ENCODE measurements around the gene CRY2.
"Not testable (repeated sequence)": the region's sequence is repeated elsewhere in the genome, so short reads cannot be mapped to it uniquely, and the experiment has no call there.

Gene CRY2

DNA sequence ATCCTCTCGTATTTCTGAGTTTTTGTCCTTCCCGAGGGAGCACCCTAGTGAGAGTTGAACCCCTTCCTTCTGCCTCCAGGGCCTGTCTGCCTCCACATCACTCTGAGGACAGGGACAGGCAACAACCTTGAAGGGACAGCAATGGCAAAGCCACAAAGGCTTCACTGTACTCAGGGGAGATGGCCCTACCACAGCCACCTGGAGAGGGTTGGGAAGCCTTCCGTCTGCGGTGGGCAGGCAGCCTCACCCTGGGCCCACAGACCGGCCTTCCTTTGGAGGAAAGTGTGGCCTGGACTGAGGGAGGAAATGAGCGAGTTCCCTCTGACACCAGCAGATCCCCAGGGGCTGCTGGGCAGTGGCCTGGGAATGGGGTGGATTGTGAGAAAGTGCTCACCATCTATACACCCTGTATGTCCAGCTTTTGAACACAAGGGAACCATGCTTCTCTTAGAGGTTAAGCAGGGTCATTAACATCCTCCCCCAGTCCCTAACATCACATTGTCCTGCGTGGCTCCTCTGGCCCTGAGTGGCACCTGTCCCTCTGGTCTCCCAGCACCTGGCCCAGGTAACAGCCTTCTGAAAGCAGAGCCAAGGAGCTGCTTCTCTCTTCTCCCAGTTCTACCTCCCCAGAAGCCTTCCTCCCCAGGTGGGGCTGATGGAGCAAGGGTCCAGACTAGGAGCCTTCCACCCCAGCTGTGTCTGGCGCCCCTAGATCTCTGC is 35.5 kb upstream of the CRY2 start:
- DNase-seq: no peak

DNA sequence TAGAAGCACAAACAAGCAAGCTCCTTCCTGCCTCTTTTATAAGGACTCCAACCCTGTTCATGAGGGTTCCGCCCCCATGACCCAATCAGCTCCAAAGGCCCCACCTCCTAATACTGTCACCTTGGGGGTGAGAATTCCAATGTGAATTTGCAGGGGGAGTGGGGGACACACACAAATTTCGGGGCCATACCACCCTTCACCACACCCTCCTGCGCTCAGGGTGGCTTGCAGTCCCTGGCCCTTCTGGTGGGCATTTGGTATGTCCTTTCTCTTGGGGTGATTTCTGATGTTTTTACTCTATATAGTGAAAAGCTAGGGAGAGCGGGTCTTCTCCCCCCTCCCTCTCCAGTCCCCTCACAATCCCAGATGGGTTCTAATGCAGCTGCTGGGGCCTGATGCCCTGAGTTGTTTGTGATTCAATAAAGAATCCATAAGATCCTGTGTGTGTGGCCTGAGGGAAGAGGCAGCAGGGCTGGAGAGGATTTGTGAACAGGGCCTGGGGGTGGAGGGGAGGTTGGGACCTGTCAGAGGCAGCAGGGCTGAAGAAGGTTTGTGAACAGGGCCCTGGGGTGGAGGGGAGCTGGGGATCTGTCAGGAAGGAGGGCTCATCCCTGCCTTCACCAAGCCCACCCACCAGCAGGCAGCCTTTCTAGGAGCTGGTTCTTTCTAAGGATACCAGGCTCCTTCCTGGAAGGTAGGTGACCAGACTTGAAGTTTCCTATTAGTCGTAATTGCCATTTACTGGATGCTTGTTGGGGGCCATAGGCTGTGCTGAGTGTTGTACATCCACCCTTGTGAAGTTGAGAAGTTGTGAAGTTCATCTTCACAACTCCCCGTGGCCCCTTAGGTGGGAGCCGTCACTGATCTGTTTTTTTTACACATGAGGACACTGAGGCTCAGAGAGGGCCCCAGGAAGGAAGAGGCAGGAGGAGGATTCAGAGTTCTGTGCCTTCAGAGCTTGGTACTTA is 34.4 kb upstream of the CRY2 start:
- DNase-seq: no peak

DNA sequence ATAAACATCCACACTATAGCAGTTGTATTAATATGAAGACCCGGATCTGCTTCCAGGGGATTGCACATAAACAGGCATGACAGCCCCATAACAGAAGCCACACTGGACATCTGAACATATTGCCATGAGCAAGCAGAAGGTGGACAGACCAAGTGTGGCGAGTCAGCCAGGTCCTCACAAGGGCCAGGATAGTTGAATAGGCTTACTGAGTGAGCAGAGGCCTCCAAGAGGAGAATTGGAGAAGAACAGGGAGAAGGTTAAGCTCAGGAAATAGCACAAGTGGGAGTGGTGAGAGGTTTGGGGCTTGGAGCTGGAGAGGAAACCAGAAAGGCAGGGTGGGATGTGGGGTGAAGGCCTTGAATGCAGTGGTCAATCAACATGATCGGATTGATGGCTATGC is 31.5 kb upstream of the CRY2 start:
- no peak for DNase-seq

DNA sequence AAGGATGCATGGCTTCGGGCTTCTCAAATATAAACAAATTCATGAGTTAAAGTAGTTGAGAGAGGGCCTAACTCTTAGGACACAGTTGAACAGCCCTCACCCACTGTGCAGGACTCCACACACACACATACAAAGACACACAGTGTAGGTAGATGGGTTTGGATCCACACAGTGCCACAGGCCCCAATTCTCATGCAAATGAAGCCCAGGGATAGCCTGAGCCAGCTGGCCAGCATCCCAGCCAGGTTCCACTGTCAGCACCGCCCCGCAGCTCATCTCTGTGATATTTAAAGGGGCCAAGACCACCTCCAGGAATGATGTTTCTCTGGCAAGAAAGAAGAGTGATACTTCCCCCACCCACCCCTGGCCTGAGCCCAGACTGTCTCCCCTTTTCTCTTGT is 30.7 kb upstream of the CRY2 start:
- no peak for DNase-seq

DNA sequence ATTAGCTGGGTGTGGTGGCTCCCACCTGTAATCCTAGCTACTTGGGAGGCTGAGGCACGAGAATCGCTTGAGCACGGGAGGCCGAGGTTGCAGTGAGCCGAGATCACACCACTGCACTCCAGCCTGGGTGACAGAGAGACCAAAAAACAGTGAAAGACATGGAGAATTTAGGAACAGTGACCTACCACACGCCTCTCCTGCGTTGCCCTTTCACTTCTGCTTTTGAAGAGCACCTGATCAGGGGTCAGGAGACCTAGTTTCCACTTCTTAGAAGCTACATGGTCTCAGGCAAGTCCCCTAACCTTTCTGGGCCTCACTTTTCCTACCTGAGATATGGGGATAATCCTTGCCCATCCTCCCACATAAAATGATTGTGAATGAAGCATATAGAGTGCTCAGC is 30.1 kb upstream of the CRY2 start:
- no peak for DNase-seq

DNA sequence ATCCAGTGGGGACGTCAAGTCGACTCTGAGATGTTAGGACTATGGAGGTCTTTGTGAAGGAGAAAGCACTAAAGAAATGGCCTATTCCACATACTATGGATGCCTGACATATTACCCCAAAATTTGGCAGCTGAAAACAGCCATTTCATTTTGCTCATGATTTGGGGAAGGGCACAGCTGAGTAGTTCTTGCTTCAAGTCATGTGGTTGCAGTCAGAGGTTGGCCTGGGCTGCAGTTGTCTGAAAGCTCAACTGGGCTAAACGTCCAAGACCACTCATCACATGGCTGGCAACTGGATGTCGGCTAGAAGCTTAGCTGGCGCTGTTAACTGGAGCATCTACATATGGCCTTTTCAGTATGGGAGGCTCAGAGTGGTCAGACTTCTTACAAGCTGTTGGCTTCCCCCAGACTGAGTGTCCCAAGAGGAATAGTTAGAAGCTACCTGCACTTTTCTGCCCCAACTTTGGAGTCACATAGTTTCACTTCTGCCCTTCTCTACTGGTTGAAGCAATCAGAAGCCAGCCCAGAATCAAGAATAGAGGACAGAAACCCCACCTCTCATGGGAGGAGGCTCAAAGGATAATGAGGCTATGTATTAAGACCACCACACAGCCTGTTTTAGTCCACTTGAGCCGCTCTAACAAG is 28.2 kb upstream of the CRY2 start:
- no peak for DNase-seq

DNA sequence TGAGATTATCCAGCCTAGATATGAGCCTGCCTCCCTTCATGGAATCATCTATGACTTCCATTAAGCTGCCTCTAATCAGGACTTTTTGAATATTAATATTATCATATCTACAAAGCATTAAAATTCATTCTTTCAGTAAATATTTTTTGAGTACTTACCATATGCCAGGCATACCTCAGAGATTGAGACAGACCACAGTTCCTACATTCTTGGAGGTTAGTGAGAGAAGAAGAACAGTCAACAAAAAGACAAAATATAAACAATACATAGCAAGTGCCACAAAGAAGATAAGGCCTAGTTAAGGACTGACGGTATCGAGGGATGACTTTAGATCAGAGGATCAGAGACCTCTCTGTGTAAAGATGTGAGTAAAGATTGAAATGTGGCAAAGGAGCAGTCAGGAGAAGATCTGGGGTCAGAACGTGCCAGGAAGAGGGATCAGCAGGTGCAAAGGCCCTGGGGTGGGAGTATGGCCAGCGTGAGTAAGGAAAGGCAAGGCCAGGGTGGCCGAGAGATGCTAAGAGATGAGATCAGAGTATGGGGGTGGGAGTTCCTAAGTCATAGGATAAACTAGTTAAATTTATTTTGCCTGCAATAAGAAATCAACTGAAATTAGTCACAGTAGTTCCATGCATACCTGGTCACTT is 26.9 kb upstream of the CRY2 start:
- DNase-seq: no peak

DNA sequence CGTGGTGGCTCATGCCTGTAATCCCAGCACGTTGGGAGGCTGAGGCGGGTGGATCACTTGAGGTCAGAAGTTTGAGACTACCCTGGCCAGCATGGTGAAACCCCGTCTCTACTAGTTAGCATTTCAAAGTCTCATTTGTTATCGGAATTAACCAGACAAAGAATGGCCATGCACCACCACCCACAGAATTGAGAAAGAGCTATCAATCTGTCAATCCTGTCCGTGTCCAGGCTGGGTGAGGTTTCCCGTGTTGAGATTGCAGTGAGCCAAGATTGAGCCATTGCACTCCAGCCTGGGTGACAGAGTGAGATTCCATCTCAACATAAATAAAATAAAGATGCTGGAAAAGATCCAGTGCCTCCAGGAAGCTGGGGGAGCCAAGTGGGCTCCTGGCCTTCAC is 20.8 kb upstream of the CRY2 start:
- DNase-seq: not testable (repeated sequence)

DNA sequence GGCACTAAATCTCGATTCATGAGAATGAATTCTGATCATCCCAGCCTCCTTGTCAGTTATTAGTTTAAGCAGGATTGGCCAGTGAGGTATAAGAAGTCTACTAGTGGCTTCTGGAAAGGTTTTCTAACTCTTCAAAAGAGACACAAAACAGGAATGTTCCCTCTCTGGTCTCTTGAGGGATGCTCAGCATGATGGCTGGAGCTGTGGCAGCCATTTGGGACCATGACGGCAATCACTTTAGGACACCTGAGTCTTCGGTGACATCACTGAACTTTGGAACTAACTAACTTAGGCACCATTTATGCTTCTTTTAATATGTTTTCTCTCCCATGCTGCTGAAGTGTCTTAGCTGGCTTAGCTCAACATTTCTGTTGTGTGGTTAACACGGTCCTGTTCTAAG is 20.2 kb upstream of the CRY2 start:
- no peak for DNase-seq

DNA sequence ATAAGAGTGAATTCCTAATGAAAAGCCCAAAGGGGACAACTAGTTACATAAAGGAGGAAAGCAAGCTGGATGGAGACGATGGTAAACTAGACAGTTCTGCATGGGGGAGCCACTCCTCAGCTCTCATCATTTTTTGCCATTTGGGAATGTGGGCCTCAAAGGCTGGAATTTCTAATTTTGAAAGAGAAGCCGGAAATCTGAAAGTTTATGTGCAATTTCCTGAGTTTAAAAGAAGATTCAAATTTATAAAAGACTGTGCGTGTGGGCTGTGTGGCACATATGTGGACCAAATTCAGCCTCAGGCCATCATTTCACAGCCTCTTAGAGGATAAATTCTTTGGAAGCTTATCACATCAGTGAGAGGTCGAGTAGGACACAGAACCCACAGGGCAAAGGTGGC is 18.3 kb upstream of the CRY2 start:
- DNase-seq: no peak

DNA sequence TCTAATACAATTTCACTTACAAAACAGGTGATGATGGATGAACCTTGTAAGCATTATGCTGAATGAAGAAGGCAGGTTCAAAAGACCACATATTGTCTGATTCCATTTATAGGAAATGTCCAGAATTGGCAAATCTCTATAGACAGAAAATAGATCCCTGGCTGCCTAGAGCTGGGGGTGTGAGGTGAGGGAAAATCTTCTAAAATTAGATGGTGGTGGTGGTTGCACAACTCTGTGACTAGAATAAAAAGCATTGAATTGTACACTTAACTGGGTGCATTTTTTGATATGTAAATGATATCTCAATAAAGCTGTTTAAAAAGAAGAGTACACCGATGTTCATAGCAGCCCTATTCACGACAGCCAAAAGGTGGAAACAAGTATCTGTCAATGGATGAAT is 16.7 kb upstream of the CRY2 start:
- DNase-seq: no peak

DNA sequence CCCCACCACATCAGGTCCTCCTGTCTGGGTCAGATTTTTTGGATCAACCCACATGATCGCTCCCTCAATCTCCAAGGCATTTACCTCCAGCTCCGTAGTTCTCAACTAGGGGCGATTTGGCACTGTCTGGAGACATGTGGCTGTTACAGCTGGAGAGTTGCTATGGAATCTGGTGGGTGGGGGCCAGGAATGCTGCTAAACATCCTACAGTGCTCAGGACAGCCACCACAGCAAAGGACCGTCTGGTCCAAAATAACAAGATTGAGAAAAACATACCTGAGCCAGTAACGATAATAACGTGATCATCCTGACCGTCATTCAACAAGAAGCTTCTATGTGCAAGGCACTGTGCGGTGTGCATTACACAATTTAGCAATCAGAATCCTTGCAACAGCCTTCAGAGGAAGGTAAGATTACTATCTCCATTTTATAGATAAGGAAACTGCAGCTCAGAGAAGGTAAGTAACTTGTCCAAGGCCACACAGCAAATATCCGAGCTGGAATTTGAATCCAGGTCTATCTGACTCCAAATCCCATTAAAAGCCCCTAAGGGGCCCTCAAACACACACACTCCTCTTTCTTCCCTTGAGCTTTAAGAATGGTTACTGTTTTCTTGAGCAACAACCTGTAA is 14.3 kb upstream of the CRY2 start:
- no peak for DNase-seq

DNA sequence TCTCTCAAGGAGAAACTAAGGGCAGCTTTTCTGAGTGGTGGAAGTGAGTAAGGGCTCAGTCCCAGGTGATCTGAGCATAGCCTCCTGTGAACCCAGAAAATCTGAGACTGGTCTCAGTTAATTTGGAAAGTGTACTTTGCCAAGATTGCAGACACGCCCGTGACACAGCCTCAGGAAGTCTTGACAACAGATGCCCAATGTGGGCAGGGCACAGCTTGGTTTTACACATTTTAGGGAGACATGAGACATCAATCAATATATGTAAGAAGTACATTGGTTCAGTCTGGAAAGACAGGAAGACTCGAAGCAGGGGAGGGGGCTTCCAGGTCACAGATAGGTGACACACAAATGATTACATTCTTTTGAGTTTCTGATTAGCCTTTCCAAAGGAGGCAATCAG is 13.5 kb upstream of the CRY2 start:
- DNase-seq: no peak

DNA sequence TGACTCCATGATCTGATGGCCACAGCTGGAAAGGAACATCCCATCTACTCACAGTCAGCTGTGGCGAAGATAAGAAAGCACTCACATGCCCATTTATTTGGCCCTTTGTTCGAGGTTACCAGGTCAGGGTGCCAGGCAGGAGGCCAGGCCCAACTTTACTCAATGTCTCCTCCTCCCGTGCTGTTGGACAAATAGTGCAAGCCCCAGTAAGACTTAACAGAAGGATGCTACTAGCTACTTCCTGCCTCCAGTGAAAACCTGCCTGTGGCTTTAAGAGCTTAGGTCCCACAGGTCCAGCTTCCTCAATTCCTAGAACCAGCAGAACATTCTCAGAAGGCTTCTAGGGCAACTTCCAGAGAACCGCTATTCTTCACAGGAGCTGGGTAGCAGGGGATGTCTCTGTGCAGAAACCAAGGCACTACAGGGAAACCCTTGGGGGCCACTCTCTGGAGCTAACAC is 12.9 kb upstream of the CRY2 start:
- DNase-seq: no peak

DNA sequence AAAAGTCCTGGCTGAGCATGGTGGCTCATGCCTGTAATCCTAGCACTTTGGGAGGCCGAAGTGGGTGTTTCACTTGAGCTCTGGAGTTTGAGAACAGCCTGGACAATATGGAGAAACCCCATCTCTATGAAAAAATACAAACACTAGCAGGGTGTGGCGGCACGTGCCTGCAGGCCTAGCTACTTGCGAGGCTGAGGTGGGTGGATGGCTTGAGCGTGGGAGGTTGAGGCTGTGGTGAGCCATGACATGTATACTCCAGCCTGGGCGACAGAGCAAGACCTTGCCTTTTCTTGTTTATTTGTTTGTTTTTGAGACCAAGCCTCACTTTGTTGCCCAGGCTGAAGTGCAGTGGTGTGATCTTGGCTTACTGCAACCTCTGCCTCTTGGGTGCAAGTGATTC is 8.1 kb upstream of the CRY2 start:
- DNase-seq: no peak

DNA sequence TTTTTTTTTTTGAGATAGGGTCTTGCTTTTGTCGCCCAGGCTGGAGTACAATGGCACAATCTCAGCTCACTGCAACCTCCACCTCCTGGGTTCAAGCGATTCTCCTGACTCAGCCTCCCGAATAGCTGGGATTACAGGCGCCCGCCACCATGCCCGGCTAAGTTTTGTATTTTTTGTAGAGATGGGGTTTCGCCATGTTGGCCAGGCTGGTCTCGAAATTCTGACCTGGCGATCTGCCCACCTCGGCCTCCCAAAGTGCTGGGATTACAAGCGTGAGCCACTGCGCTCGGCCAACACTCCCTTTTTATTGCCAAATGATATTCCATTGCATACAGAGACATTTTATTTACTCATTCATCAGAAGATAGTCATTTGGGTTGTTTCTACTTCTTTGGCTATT is 7.0 kb upstream of the CRY2 start:
- DNase-seq: not testable (repeated sequence)

DNA sequence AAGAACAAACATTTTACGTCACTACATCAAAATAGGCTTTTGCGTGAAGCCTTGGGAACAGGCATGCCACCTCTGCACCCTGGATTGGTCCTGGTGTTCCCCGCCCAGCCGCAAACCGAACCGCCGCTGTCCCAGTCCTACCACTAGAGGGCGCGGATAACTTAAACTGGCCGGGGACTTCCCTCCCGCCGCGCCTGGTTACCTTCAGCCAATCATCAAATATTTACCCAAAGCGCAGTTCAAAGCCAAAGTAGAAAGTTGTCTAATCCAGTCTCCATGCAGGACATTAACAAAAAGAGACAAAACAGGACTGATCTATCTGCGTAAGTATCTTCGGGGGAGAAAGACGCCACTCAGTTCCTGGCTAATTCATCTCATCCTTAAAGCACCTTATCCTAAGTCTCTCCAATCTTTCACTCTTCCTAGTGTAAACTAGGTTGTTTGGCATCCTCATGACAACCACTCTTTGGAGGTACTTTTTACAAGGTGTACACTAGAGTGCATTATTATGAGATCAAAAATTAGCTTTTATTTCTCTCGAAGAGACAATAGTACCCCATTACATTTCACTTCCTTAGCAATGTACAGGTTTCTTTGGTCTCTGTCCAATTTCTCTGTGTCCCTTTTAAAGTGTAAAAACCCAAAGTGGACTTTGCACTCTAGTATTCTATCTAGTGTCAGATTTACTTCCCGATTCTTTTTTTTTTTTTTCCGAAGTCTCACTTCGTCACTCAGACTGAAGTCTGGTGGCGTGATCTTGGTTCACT is 3.9 kb upstream of the CRY2 start:
- peak; percentile 77 to 89 for DNase-seq

DNA sequence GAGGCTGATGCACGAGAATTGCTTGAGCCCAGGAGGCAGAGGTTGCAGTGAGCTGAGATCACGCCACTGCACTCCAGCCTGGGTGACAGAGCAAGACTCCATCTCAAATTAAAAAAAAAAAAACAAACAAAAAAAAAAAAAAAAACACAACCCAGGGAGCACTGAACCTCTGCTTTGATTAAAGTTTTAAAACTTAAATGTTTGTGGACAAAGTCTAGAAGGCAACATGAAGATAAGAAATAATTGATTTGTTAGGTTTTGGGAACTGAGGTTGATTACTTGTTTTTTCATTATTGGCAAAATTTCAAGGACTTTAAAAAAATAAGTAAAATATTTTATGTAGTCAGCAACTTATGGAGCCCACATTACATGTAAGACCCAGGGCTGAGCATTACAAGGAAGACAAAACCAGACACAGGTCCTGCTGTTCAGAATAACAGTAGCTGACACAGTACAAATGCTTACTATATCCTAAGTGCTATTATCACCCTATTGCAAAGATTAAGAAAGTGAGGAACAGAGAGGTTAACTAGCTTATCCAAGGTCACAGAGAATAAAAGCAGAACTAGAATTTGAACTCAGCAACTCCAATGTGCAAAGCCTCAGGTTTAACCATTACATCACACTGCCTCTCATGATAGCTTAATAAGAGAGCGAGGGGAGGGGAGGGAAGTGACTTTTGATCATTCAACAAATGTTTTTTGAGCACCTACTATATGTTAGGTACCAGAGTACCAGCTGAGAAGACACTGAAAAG is 2.3 kb upstream of the CRY2 start:
- DNase-seq: no peak

DNA sequence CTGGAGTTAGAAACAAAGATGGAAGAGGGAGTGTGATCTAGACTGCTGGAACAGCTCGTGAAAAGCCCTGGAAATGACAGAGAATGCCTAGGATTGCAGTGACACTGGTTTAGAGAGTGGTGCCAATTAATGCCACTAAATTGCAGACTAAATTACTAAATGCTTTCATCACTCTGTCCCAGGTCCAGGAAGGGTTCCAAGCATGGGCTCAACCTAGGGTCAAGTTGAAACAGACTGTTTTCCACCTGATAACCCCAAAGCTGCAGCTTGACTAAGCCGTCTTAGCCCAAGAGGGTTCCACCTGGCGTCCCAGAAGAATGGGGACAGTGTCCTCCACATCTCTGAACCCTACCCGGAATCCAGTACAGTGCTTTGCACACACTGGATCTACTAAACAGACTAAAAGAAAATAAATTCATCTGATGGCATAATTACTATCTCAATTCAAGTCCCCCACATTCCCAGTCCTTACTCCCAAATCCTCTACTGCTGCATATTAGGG is 1.1 kb upstream of the CRY2 start:
- no peak for DNase-seq

DNA sequence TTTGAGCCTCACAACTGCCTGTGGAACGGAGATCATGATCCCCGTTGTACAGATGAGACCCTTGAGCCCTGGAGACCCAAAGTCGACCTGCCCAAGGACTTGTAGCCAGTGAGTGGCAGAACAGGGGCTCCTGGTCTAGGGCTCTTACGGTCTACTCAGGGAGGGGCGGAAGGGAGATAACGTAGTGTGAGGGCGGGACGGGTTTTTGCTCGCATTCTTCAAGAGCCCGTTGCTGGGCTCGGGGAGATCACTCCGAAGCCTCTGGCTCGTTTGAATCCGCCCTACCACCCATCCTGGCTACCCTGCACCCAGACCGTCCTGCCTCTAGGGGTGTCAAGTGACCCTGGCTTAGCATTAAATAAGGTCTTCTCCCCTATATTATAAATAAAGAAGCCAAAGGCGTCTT is 639 bp downstream of the CRY2 start:
- DNase-seq: no peak

DNA sequence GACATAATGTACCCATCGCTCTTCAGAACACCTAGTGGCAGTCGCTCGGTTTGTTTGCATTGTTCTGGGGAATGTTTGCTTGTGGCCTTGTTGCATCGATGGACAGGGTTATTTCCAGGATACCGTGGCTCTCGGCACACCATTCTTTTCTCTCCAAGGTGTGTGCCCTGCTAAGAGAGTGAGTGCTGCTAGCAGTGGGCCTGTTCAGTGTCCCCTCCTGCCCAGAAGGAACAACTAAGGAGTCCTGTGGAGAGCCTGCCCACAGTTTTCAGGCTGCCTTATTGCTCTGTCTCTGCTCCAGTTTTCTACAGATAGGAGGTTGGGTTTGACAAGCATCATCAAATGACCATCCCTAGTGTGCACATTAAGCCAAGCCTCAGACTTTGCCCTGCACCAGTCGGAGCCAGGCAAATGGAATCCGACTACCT is 1.4 kb downstream of the CRY2 start:
- DNase-seq: no peak
